OCI-LY7 (cell line): ENCODE measurements around the gene PGBD1. TPM values are rescaled to one million over a fixed set of nuclear protein-coding genes. Genes with fewer than 3 reads are reported as not detected.

Experiments used
- BruUV-seq: library from RNA; stranded (reverse); fragments of 400-500 nt; replicated peaks from 2 replicates; lab custom pipeline; 2021; lab: Mats Ljungman, UMichigan
- CTCF ChIA-PET: fragments of 300-600 bp; sonication (Branson Sonifier 250); formaldehyde crosslinking; loops from one replicate; lab custom pipeline; 2022; ENCODE audit warnings: antibody characterized with exemption; ENCODE audit not compliant: unreplicated experiment; lab: Charles Lee
- POLR2A ChIA-PET: fragments of 300-600 bp; sonication (Branson Sonifier 250); formaldehyde crosslinking; loops from one replicate; lab custom pipeline; 2022; ENCODE audit warnings: antibody characterized with exemption; lab: Charles Lee
- DNase-seq: peaks from one replicate; pipeline ENCODE4 v3.0.0-alpha.2; 2015; ENCODE audit warnings: low spot score
- H2AFZ ChIP-seq: fragments of 200-600 bp; sonication (generic), shearing (Covaris generic); 2 replicates; pipeline ENCODE4 v1.6.1; 2014; ENCODE audit warnings: mild to moderate bottlenecking, antibody characterized with exemption, low read length, moderate library complexity
- H3K27ac ChIP-seq: fragments of 200-600 bp; sonication (generic); 2 replicates; pipeline ENCODE4 v1.5.1; 2014; ENCODE audit warnings: mixed run types, low read depth, mild to moderate bottlenecking, moderate library complexity, low read length, inconsistent platforms; ENCODE audit not compliant: poor library complexity, severe bottlenecking
- H3K36me3 ChIP-seq: fragments of 200-600 bp; sonication (generic); 2 replicates; pipeline ENCODE4 v1.6.1; 2014; ENCODE audit warnings: mild to moderate bottlenecking, antibody characterized with exemption, low read length, moderate library complexity, mixed read lengths; ENCODE audit not compliant: insufficient read depth
- H3K4me1 ChIP-seq: fragments of 200-600 bp; sonication (generic); 2 replicates; pipeline ENCODE4 v1.5.1; 2014; ENCODE audit warnings: mild to moderate bottlenecking, low read length; ENCODE audit not compliant: insufficient read depth, poor library complexity, severe bottlenecking
- H3K4me2 ChIP-seq: fragments of 200-600 bp; sonication (generic); 2 replicates; pipeline ENCODE4 v1.6.1; 2014; ENCODE audit warnings: mild to moderate bottlenecking, low read length
- H3K4me3 ChIP-seq: fragments of 200-600 bp; sonication (generic); 2 replicates; pipeline ENCODE4 v1.5.1; 2014; ENCODE audit warnings: mild to moderate bottlenecking, low read depth, low read length; ENCODE audit not compliant: poor library complexity, severe bottlenecking
- H3K79me2 ChIP-seq: fragments of 200-600 bp; sonication (generic); 2 replicates; pipeline ENCODE4 v1.6.1; 2016; ENCODE audit warnings: low read depth, mild to moderate bottlenecking, low read length, moderate library complexity, mixed read lengths; ENCODE audit not compliant: insufficient read depth
- H3K9me2 ChIP-seq: fragments of 200-600 bp; sonication (generic); 2 replicates; pipeline ENCODE4 v1.6.1; 2016; ENCODE audit warnings: mild to moderate bottlenecking, low read length, mixed read lengths; ENCODE audit not compliant: insufficient read depth
- H3K9me3 ChIP-seq: fragments of 200-600 bp; sonication (generic); 2 replicates; pipeline ENCODE4 v1.6.1; 2014; ENCODE audit warnings: mild to moderate bottlenecking, mixed run types, low read length, mixed read lengths
- H4K20me1 ChIP-seq: fragments of 200-600 bp; sonication (generic); 2 replicates; pipeline ENCODE4 v1.6.1; 2014; ENCODE audit warnings: mild to moderate bottlenecking, antibody characterized with exemption, low read length, moderate library complexity, mixed read lengths; ENCODE audit not compliant: insufficient read depth
- CTCF ChIP-seq: fragments of 200-600 bp; sonication (generic); conservative IDR thresholded peaks from 2 replicates; pipeline ENCODE4 v1.5.1; 2014; ENCODE audit warnings: mild to moderate bottlenecking, antibody characterized with exemption, low read length, moderate library complexity, mixed read lengths
- EZH2phosphoT487 ChIP-seq: fragments of 200-600 bp; sonication (generic); IDR thresholded peaks from 2 replicates; pipeline ENCODE4 v1.6.1; 2018; ENCODE audit warnings: low read depth, borderline replicate concordance, mild to moderate bottlenecking, mixed run types, antibody characterized with exemption, low read length, moderate library complexity, mixed read lengths
- intact Hi-C: fragments of 100-400 bp; cut with micrococcal nuclease; formaldehyde crosslinking; loops from one replicate; pipeline ENCODE4 v1.10.0; 2022; ENCODE audit not compliant: unreplicated experiment
- total RNA-seq, 2 experiments: library from RNA; depleted of rRNA in 1 of 2; stranded (reverse); fragments of >200 nt in 1 of 2; shearing (Covaris generic) in 1 of 2; gene quantifications; 2 replicates each; pipeline ENCODE4 v1.2.3, GENCODE V29; 2014 to 2022

PGBD1 gene
- total RNA-seq, 2 experiments from 2014 or later, result 1.6 to 3.3 TPM

DNA sequence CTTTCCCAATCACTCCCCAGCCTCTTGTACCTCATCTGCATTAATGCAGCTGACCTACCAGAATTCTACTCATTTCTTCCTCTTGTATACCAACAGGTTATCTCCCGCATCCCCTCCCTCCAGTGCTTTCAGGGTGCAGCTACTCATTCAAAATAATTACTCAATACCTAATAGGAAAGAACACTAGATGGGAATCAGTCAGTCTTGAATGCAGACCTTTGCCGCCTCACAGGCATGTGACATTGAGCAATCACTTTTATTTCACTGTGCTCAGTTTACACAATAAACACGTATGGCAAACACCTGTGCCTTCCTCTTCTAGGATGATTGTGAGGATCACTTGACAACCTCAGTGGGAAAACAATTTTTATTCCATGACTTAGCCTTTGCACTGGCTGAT is 41.3 kb downstream of the PGBD1 start:
- no peaks in the 10 kb centered on the region for H3K9me3 ChIP-seq
- no peak overlapping the region for H3K4me3 ChIP-seq
- TF ChIP-seq EZH2phosphoT487, result no peak
- no peak for DNase-seq
- ChIA-PET POLR2A (interaction anchor here (0.6 to 0.7 kb wide), 2 partner anchors 661 to 1588 kb away, joined by 3 read pairs; no protein-coding TSS in a partner anchor), CTCF (no interaction called here)
- BruUV-seq, result no TSS peak
- no peak overlapping the region for H3K27ac ChIP-seq
- intact Hi-C loops, result no loop called here
- no peaks in the 10 kb centered on the region for H4K20me1 ChIP-seq
- H3K9me2 ChIP-seq, result no peaks in the 10 kb centered on the region
- H3K36me3 ChIP-seq, result no peaks in the 10 kb centered on the region
- no peaks in the 10 kb centered on the region for H3K4me1 ChIP-seq
- no peaks in the 10 kb centered on the region for H3K79me2 ChIP-seq
- no peak overlapping the region for H2AFZ ChIP-seq
- no peak overlapping the region for H3K4me2 ChIP-seq

DNA sequence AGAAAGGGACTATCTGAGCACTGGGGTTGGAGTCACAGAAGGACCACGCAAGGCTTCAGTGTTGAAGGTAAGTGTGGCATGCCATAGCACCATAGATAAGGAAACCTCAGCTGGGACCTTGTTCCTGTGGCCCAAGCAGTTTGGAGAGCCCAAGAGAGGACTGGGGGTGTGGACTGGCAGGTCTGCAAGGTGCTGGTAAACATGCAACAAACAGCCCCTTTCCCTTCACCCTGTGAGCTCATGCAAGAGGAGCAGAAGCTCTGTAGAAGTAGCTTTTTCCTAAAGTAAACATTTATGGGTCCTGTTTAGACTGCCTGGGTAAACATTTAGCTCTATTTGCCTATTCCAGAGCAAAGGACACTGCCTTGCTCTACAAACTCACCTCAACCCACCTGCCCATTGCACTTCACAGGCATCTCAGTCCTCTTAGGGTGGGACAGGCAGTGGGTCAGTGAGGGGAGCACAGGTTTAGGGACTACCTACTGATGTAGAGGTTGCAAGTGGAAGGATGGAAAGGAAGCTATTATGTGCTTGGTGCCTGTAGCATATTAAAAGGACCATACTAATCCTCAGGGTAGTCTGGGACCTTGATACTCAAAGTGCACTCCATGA is 42.5 kb downstream of the PGBD1 start:
- Histone ChIP-seq H3K27ac (no peak overlapping the region), H3K36me3 (no peaks in the 10 kb centered on the region), H2AFZ (no peak overlapping the region), H3K4me1 (no peaks in the 10 kb centered on the region), H3K79me2 (no peaks in the 10 kb centered on the region), H4K20me1 (no peaks in the 10 kb centered on the region), H3K4me3 (no peak overlapping the region), H3K9me2 (no peaks in the 10 kb centered on the region), H3K9me3 (no peaks in the 10 kb centered on the region), H3K4me2 (no peak overlapping the region)
- TF ChIP-seq CTCF, result no peak
- no peak for TF ChIP-seq EZH2phosphoT487
- CTCF ChIA-PET, result no interaction called here
- no peak for DNase-seq
- POLR2A ChIA-PET, result interaction anchor here (0.8 kb wide), 1 partner anchor 24 kb away, joined by 3 read pairs; no protein-coding TSS in a partner anchor
- intact Hi-C loops, result no loop called here
- BruUV-seq, result no TSS peak

- TF ChIP-seq CTCF (no peak), EZH2phosphoT487 (no peak)
- POLR2A ChIA-PET, result interaction anchor here (0.7 kb wide), 1 partner anchor 244 kb away, joined by 3 read pairs; no protein-coding TSS in a partner anchor
- H3K27ac ChIP-seq, result no peak overlapping the region
- no peaks in the 10 kb centered on the region for H3K36me3 ChIP-seq
- DNase-seq, result no peak
- no peaks in the 10 kb centered on the region for H3K79me2 ChIP-seq
- CTCF ChIA-PET, result no interaction called here
- H3K4me3 ChIP-seq, result no peak overlapping the region
- H3K4me2 ChIP-seq, result no peak overlapping the region
- H3K4me1 ChIP-seq, result no peaks in the 10 kb centered on the region
- no peaks in the 10 kb centered on the region for H4K20me1 ChIP-seq
- no TSS peak for BruUV-seq
- intact Hi-C loops, result no loop called here
- no peaks in the 10 kb centered on the region for H3K9me3 ChIP-seq
- no peak overlapping the region for H2AFZ ChIP-seq
- H3K9me2 ChIP-seq, result no peaks in the 10 kb centered on the region
Measured at GRCh38 chr6:28326371-28326948, 45.1 kb downstream of the PGBD1 start.
